Stimulated activated naive CD8-positive, alpha-beta T cell treated with anti-CD3 and anti-CD28 coated beads, Interleukin-15, Interleukin-2, amounts not matched to agents 100 U/mL and 50 U/mL, for 24 hours (primary cell): ENCODE measurements around the gene GRIK5.

Source experiments
- ATAC-seq: fragments of 150-1000 bp; cut with Tn5 transposase; one replicate; pipeline ENCODE4 v1.10.0; 2021
- DNase-seq: peaks from one replicate; pipeline ENCODE4 v3.0.0; 2021

The GRIK5 gene

DNA sequence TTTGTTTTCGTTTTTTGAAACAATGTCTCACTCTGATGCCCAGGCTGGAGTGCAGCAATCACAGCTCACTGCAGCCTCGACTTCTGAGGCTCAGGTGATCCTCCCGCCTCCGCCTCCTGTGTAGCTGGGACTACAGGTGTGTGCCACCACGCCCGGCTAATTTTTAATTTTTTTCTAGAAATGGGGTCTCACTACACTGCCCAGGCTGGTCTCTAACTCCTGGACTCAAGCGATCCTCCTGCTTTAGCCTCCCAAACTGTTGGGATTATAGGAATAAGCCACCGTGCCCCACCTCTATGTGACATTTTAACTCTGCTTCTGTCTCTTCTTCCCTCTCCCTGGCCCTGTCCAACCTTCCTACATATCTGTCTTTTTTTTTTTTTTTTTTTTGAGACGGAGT lies 81.1 kb downstream of the GRIK5 start:
- no peak for ATAC-seq
- DNase-seq: no peak

GRCh38 chr19:41987141-41987860 lies 82.7 kb downstream of the GRIK5 start:
- ATAC-seq (no peak), DNase-seq (no peak)

GRCh38 chr19:41984961-41985360 lies 85.0 kb downstream of the GRIK5 start:
- no peak for ATAC-seq
- DNase-seq: no peak

DNA sequence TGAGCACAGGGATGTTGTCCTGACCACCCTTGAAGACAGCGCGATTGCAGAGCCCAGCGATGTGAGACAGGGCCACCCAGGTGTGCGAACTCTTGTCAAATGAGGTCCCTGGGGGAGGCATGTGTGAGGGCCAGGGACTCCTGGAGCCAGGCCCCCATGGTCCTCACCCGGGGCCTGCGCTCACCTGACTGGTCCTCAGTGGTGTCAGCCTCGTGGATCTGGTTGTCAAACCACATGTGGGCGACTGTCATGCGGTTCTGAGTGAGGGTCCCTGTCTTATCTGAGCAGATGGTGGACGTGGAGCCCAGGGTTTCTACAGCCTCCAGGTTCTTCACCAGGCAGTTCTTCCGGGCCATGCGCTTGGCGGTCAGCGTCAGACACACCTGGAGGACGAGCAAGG lies 88.3 kb downstream of the GRIK5 start:
- ATAC-seq: no peak

DNA sequence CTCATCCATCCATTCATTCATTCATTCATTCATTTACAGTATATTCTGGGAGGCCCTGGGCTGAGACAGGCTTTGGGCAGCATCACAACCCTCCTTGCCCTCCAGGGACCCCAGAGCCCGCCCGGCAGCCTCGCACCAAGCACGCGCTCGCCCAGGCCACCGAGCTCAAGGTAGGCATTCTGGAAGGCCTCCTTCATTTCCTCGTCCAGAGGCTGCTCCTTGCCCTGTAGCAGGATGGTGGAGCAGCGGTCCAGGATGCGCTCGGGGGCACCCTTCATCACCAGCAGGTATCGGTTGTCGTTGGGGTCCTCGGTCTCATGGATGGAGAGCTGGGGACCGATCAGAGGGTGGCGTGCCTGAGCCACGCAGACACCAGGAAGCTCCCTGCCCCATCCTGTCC lies 91.5 kb downstream of the GRIK5 start:
- ATAC-seq: no peak
- DNase-seq: no peak

More for the DNA sequence above, 88.3 kb downstream of the GRIK5 start:
- no peak for DNase-seq

- ATAC-seq: no peak
- DNase-seq: no peak
Measured at GRCh38 chr19:41977916-41978315, 92.1 kb downstream of the GRIK5 start.

DNA sequence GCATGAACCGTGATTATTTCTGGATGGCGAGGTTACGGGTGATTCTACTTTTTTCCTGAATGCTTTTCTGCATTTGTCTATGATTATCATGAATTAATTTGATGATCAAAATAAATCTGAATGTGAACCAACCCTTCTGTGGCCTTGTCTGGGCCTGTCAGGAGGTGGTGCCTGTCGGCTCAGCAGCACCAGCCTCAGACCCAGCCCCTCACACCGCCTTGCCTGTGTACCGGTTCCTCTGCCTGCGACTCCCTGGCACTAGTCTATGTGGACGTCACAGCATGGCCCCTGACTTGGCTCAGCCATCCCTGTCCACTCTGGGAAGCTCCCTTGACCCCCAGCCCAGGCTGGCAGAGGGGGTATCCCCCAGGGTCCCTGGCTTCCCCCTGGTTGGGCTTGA lies 95.4 kb downstream of the GRIK5 start:
- ATAC-seq (no peak), DNase-seq (no peak)

DNA sequence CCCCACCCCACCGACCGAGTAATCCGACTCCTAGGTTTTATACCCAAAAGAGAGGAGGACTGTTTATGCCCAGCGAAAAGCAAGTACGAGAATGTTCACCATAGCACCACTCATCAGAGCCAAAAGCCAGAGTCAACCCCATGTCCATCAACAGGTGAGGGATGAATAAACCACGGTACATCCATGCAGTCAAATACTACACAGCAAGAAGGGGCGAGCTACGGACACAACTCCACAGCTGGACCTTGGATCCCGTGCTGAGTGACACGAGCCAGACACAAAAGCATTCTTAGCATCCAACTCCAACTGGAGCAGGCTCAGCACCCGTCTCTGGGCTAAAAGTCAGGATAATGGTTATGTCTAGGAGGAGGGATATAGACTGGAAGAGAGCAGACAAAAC lies 98.6 kb downstream of the GRIK5 start:
- ATAC-seq (no peak), DNase-seq (no peak)

DNA sequence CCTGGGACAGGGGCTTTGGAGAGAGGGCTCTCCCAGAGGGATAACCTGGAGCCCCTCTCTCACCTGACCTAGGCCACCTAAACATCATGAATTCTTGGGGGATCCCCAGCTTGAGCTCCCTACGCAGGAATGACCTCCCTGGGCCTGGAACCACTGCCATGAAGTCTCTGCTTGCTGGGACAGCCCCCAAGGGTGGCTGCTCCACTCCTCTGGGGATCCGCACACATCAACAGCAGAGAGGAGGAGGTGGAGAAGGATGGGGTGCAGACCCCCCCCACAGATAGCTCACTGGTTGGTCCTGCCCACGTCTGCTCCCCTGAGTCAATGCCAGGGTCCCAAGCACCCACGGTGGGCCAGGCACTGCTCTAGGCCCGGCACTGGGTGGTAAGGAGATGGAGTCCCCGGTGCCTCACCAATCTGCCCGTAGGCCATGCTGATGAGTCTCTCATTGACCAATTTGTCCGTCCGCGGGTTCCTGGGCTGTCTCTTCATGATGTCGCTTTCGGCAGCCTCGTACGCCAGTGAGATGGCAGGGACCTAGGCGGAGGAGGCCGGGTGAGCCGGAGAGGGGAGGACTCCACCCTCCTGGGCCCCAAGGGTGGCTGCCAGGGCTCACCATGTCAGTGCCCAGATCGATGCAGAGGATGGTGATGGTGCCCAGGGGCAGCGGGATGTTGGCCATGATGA lies 100.1 kb downstream of the GRIK5 start:
- DNase-seq (no peak), ATAC-seq (no peak)

GRCh38 chr19:41968751-41969595 lies 101.0 kb downstream of the GRIK5 start:
- DNase-seq (no peak), ATAC-seq (no peak)

GRCh38 chr19:41967054-41967783 lies 102.8 kb downstream of the GRIK5 start:
- ATAC-seq (no peak), DNase-seq (no peak)

DNA sequence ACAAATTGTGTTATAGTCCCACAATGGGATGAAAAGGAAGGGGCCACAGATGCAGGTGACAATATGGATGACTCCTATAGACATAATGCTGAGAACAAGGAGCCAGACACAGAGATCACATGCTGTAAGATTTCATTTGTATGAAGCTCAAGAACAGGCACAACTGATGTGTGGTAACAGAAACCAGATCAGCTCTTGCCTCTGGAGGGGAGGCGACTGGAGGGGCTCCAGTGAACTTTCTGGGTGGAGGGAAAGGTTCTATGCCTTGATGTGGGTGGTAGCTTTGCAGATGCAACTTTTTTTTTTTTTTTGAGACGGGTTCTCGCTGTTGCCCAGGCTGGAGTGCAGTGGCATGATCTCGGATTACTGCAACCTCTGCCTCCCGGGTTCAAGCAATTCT lies 104.9 kb downstream of the GRIK5 start:
- no peak for DNase-seq
- no peak for ATAC-seq

GRCh38 chr19:41960973-41961372 lies 109.0 kb downstream of the GRIK5 start:
- DNase-seq (no peak), ATAC-seq (no peak)

DNA sequence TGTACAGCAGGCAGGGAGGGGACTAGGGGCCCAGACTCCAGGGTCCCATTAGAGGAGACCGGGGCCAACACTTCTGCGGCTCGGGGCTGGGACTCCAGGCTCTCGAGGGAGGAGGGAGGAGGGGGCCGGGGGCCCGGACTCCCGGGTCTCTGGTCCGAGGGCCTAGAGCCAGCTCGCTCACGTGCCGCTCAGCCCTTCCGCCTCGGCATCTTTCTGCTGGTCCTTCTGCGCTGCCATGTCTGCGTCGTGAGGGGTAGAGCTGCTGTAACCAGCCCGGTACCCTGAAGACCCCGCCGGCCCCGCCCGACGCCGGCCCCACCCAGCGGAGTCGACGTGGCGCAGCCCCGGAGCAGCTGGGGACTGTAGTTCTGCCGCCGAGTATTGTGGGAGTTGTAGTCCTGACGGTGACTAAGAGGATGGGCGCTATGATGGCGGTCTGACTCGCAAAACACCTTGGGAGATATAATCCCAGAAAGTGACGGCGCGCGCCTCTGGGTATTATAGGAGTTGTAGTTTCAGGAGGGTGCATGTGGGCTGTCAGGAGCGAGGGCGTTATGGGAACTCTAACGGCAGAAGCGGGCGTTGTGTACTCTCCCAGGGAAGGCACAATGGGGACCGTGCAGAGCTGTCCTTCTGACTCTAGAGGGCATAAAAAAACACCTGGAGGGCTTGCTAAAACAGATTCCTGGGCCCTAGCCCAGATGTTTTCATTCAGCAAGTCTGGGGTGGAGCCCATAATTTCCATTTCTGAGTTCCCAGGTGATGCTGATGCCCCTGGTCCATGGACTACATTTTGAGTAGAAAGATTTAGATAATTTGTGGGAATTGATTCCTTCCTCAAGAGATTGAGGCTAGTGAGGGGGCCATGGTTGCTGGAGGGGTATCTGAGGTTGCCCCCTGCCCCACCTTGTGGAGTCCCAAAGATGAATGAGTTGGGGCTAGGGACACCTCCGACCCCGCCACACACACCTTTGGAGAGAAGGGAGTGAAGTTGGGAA lies 110.7 kb downstream of the GRIK5 start, which contains the start of gene RABAC1:
Gene RABAC1, minus strand, starts transcription at position 266 of the 998 bp plus-strand sequence. Its CDS starts 29 bp downstream, at position 237.
- ATAC-seq (peak; percentile 97), DNase-seq (peak; percentile 90)

- DNase-seq (peak; percentile 91), ATAC-seq (peak; percentile 60)
Measured at GRCh38 chr19:41958367-41959055, 111.5 kb downstream of the GRIK5 start.

- ATAC-seq (no peak), DNase-seq (peak; percentile 52)
Measured at GRCh38 chr19:41957838-41958366, 112.1 kb downstream of the GRIK5 start.

GRCh38 chr19:41957161-41957837 lies 112.7 kb downstream of the GRIK5 start:
- ATAC-seq: no peak

DNA sequence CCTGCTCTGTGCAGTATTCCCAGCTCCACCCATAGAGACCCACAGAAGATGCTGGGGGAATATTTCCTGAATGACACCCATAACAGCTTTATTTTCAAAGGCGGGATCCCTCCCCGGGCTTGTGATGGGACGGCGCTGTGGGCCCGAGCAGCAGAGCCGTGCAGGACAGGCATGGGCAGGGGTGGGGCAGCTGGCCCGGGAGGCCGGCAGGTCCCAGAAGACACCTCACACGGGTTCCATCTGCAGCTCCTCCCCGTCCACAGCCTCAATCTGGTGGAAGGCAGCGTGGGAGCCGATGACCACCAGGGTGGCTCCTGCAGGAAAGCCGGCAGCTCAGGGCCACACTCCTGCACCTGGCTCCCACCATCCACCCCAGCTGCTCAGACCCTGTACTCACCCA lies 113.4 kb downstream of the GRIK5 start:
- ATAC-seq (no peak), DNase-seq (no peak)

More at GRCh38 chr19:41957161-41957837, 112.7 kb downstream of the GRIK5 start:
- DNase-seq: no peak

DNA sequence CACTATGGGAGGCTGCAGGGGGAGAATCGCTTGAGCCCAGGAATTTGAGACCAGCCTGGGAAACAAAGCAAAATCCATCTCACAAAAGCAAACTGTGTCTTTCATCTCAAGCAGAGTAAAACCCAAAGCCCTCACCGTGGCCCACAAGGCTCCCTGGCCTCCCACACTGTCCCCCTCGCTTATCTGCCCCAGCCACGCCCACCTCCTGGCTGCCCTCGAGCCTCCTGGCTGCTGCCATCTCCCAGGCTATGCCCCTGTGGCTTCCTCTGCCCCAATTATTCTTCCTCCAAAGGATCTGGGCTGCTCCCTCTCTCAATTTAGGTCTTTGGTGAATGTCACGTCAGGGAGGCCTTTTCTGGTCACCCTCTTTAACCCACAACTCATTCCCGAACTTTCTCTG lies 114.5 kb downstream of the GRIK5 start:
- DNase-seq: no peak
- no peak for ATAC-seq
